SK-N-SH (cell line): ENCODE results near the gene MTHFD1L. TPM values are rescaled to one million over a fixed set of nuclear protein-coding genes. Genes with fewer than 3 reads are reported as not detected.

Experiments used
- CTCF ChIA-PET: fragments of 300-600, 350-600 bp; formaldehyde crosslinking; extraction: SDS; loops from one replicate; lab custom pipeline; 2021; lab: Yijun Ruan, JAX
- POLR2A ChIA-PET: fragments of 350-600 bp; sonication (Branson Sonifier 250); formaldehyde crosslinking; extraction: SDS; loops from one replicate; lab custom pipeline; 2020; ENCODE audit warnings: antibody characterized with exemption, inconsistent platforms; lab: Yijun Ruan, JAX
- DNase-seq: peaks from one replicate; pipeline ENCODE4 v3.0.0; 2012
- H2AFZ ChIP-seq: fragments of 200-600 bp; sonication (generic); 2 replicates; pipeline ENCODE4 v1.8.1; 2016; ENCODE audit warnings: antibody characterized with exemption, mild to moderate bottlenecking, low read depth
- H3F3A ChIP-seq: fragments of 200-600 bp; sonication (generic); replicated peaks from 2 replicates; pipeline ENCODE3; 2016; ENCODE audit warnings: antibody characterized with exemption, mild to moderate bottlenecking; ENCODE audit not compliant: insufficient read depth
- H3K27ac ChIP-seq, 2 experiments: fragments of 200-500 bp in 1 of 2; fragments of 200-600 bp in 1 of 2; sonication (Bioruptor generic) in 1 of 2; sonication (generic), shearing (Covaris generic) in 1 of 2; 2 replicates each; pipeline versions ENCODE4 v1.5.1 to v1.6.1; 2014 to 2016; ENCODE audit warnings: low read depth in 2 of 2, inconsistent platforms in 1 of 2, low read length in 1 of 2, mild to moderate bottlenecking in 1 of 2, mixed read lengths in 1 of 2
- H3K27me3 ChIP-seq: fragments of 200-600 bp; sonication (generic), shearing (Covaris generic); 2 replicates; pipeline ENCODE4 v1.6.1; 2016; ENCODE audit warnings: mixed run types; ENCODE audit not compliant: insufficient read depth
- H3K36me3 ChIP-seq, 2 experiments: fragments of 200-500 bp in 1 of 2; fragments of 200-600 bp in 1 of 2; sonication (Bioruptor generic) in 1 of 2; sonication (generic) in 1 of 2; replicated peaks in 1 of 2; 2 replicates each; pipeline versions ENCODE3 to v1.5.1; 2014 to 2016; ENCODE audit warnings: low read length in 1 of 2, mild to moderate bottlenecking in 1 of 2; ENCODE audit not compliant: insufficient read depth in 2 of 2, control insufficient read depth in 1 of 2
- H3K4me1 ChIP-seq, 2 experiments: fragments of 200-500 bp in 1 of 2; fragments of 200-600 bp in 1 of 2; sonication (Bioruptor generic) in 1 of 2; sonication (generic), shearing (Covaris generic) in 1 of 2; 2 replicates each; pipeline versions ENCODE4 v1.5.1 to v1.6.1; 2014 to 2016; ENCODE audit warnings: low read depth in 1 of 2, low read length in 1 of 2, mixed run types in 1 of 2; ENCODE audit not compliant: insufficient read depth in 2 of 2, control insufficient read depth in 1 of 2
- H3K4me2 ChIP-seq: fragments of 200-600 bp; sonication (generic), shearing (Covaris generic); 2 replicates; pipeline ENCODE4 v1.6.1; 2017; ENCODE audit warnings: mixed run types
- H3K4me3 ChIP-seq, 2 experiments: fragments of 200-500 bp in 1 of 2; fragments of 200-600 bp in 1 of 2; sonication (Bioruptor generic) in 1 of 2; sonication (generic), shearing (Covaris generic) in 1 of 2; 2 replicates each; pipeline versions ENCODE4 v1.5.1 to v1.8.1; 2014 to 2016; ENCODE audit warnings: low read depth in 2 of 2, inconsistent platforms in 1 of 2, low read length in 1 of 2, mild to moderate bottlenecking in 1 of 2, mixed read lengths in 1 of 2, moderate library complexity in 1 of 2
- H3K79me2 ChIP-seq: fragments of 200-600 bp; sonication (generic); 2 replicates; pipeline ENCODE4 v1.8.1; 2017; ENCODE audit warnings: mild to moderate bottlenecking; ENCODE audit not compliant: insufficient read depth
- H3K9ac ChIP-seq: fragments of 200-600 bp; sonication (generic); 2 replicates; pipeline ENCODE4 v1.6.1; 2017; ENCODE audit warnings: mixed run types
- H3K9me2 ChIP-seq: fragments of 200-600 bp; sonication (generic); 2 replicates; pipeline ENCODE4 v1.6.1; 2017; ENCODE audit warnings: mixed run types
- H3K9me3 ChIP-seq: fragments of 200-600 bp; sonication (generic); 2 replicates; pipeline ENCODE4 v1.6.1; 2017; ENCODE audit warnings: mixed run types, mild to moderate bottlenecking, moderate library complexity
- H4K20me1 ChIP-seq: fragments of 200-600 bp; sonication (generic); 2 replicates; pipeline ENCODE4 v1.6.1; 2017; ENCODE audit warnings: mild to moderate bottlenecking, mixed run types; ENCODE audit not compliant: insufficient read depth
- CHD2 ChIP-seq: fragments of 150-350 bp; IDR thresholded peaks from 2 replicates; pipeline ENCODE4 v1.6.1; 2018; ENCODE audit warnings: low read length; ENCODE audit not compliant: partially characterized antibody
- ELF1 ChIP-seq: IDR thresholded peaks from 2 replicates; pipeline ENCODE4 v1.4.0; 2012
- EP300 ChIP-seq, 2 experiments: IDR thresholded peaks; 2 replicates each; pipeline versions ENCODE4 v1.4.0 to v1.6.1; 2012; ENCODE audit warnings: borderline replicate concordance in 1 of 2, low read depth in 1 of 2, low read length in 1 of 2
- EZH2phosphoT487 ChIP-seq: fragments of 200-600 bp; sonication (generic); IDR thresholded peaks from 2 replicates; pipeline ENCODE4 v1.6.1; 2017; ENCODE audit warnings: low read depth, mixed run types, mild to moderate bottlenecking, antibody characterized with exemption, moderate library complexity, borderline replicate concordance
- FOXJ3 ChIP-seq: sonication (generic); formaldehyde crosslinking; IDR thresholded peaks from 2 replicates; pipeline ENCODE4 v1.5.1; 2020; ENCODE audit warnings: mild to moderate bottlenecking, missing genetic modification reagents
- FOXM1 ChIP-seq: IDR thresholded peaks from 2 replicates; pipeline ENCODE4 v1.4.0; 2012; ENCODE audit warnings: low read depth, mild to moderate bottlenecking
- GABPA ChIP-seq: IDR thresholded peaks from 2 replicates; pipeline ENCODE4 v1.4.0; 2012; ENCODE audit warnings: low read depth, mild to moderate bottlenecking
- GATA2 ChIP-seq: sonication (generic); formaldehyde crosslinking; IDR thresholded peaks from 2 replicates; pipeline ENCODE4 v1.5.0; 2020; ENCODE audit warnings: mild to moderate bottlenecking, missing genetic modification reagents
- JUND ChIP-seq: IDR thresholded peaks from 2 replicates; pipeline ENCODE4 v1.4.0; 2012
- MEF2A ChIP-seq: IDR thresholded peaks from 2 replicates; pipeline ENCODE4 v1.4.0; 2012; ENCODE audit warnings: low read depth, borderline replicate concordance
- MXI1 ChIP-seq: IDR thresholded peaks from 2 replicates; pipeline ENCODE4 v1.6.1; 2012; ENCODE audit warnings: mild to moderate bottlenecking, low read depth, low read length, improper control_type of control experiment
- POLR2AphosphoS5 ChIP-seq: IDR thresholded peaks from 2 replicates; pipeline ENCODE4 v1.6.1; 2012; ENCODE audit warnings: low read depth, low read length
- RAD21 ChIP-seq: IDR thresholded peaks from 2 replicates; pipeline ENCODE4 v1.6.1; 2012; ENCODE audit warnings: mild to moderate bottlenecking, low read length
- RXRA ChIP-seq: IDR thresholded peaks from 2 replicates; pipeline ENCODE4 v1.4.0; 2012; ENCODE audit warnings: low read depth, mild to moderate bottlenecking, borderline replicate concordance
- SIN3A ChIP-seq: IDR thresholded peaks from 2 replicates; pipeline ENCODE4 v1.6.1; 2012; ENCODE audit warnings: low read depth, mild to moderate bottlenecking, low read length, moderate library complexity, borderline replicate concordance
- TAF1 ChIP-seq: IDR thresholded peaks from 2 replicates; pipeline ENCODE4 v1.6.1; 2012; ENCODE audit warnings: low read depth, mild to moderate bottlenecking, low read length, moderate library complexity, borderline replicate concordance
- TEAD4 ChIP-seq: IDR thresholded peaks from 2 replicates; pipeline ENCODE4 v1.4.0; 2012; ENCODE audit warnings: mild to moderate bottlenecking, borderline replicate concordance; ENCODE audit not compliant: insufficient read depth
- WGBS: methylation state at CpG from one replicate; pipeline ENCODE4 v1.1.6; 2017; ENCODE audit warnings: low lambda C conversion rate; 5-methylcytosine and 5-hydroxymethylcytosine counted together
- polyA plus RNA-seq, 3 experiments: library from polyadenylated mRNA; depleted of rRNA; stranded (reverse); fragments of >200 nt; gene quantifications; 2 replicates each; pipeline ENCODE4 v1.2.3, GENCODE V29; 2012
- TF ChIP-seq, protein P1 (sequence below): fragments of 150-350 bp; IDR thresholded peaks from 2 replicates; pipeline ENCODE4 v1.6.1; 2016; ENCODE audit warnings: mild to moderate bottlenecking, low read depth, low read length
- TF ChIP-seq, protein P2 (sequence below): fragments of 200-600 bp; sonication (generic); IDR thresholded peaks from 2 replicates; pipeline ENCODE4 v1.6.1; 2017; ENCODE audit warnings: antibody characterized with exemption, mild to moderate bottlenecking, moderate library complexity
- TF ChIP-seq, protein P3 (sequence below): IDR thresholded peaks from 2 replicates; pipeline ENCODE4 v1.4.0; 2012; ENCODE audit warnings: low read depth, borderline replicate concordance
- TF ChIP-seq, protein P4 (sequence below): IDR thresholded peaks from 2 replicates; pipeline ENCODE4 v1.4.0; 2012; ENCODE audit warnings: low read depth

Gene MTHFD1L
- polyA plus RNA-seq, 1 of the 3 experiments (the other 2 are of a cell fraction), result 37.0 TPM

DNA sequence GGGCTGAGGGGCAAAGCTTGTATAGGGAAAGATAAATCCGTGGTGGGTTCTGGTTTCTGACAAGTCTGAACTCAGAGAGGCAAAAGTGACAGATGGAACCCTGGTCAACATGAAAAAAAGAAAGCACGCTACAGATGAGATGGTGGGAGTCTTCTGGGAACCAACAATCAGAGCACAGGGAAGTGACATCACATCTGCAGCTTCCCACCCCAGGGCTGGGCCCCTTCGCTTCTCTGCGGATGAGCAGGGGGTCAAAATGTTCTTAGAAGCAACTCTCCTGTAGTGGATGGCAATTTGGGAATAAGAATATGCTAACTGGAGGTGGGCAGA lies 245.0 kb downstream of the MTHFD1L start:
- WGBS, result 94% methylated on average over 4 of the region's 4 CpGs
- no peaks in the 10 kb centered on the region for H3K9me3 ChIP-seq

DNA sequence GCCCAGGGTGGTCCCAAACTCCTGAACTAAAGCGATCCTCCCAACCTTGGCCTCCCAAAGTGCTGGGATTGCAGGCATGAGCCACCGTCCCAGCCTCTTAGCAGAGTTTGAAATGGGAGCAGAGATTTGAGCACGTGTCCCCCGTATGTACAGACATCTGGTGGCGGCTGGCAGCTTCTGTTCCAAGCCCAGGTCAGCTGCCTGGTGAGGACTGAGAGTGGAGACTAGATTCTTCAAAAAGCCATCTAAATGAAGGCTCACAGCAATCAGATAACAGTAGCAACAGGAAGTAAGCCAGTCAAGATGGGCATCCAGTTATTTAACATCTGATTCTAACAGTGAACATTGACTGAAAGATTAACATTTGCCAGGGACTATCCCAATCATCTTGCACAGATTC lies 246.2 kb downstream of the MTHFD1L start:
- no peak overlapping the region for H3K9ac ChIP-seq
- peaks cover 0 to 14% of the 10 kb centered on the region in 2 experiments; a peak in 2 of 4 replicates for H3K4me1 ChIP-seq
- POLR2A ChIA-PET, result no interaction called here
- no peak overlapping the region for H3K4me3 ChIP-seq
- no peaks in the 10 kb centered on the region for H3F3A ChIP-seq
- no peaks in the 10 kb centered on the region for H3K9me3 ChIP-seq
- WGBS, result 54% methylated on average over 4 of the region's 5 CpGs
- H3K27me3 ChIP-seq, result no peaks in the 10 kb centered on the region
- DNase-seq, result peak; percentile 76
- H3K36me3 ChIP-seq, result no peaks in the 10 kb centered on the region
- no peak overlapping the region for H3K4me2 ChIP-seq
- H3K9me2 ChIP-seq, result no peaks in the 10 kb centered on the region
- H2AFZ ChIP-seq, result no peak overlapping the region
- no peaks in the 10 kb centered on the region for H3K79me2 ChIP-seq
- H3K27ac ChIP-seq, result peak overlapping the region in 1 of 2 experiments; percentile 56; a peak in 2 of 4 replicates
- CTCF ChIA-PET, result no interaction called here
- no peaks in the 10 kb centered on the region for H4K20me1 ChIP-seq
- no peak for TF ChIP-seq RXRA
- peak; percentile 60 for TF ChIP-seq GATA2 (CRISPR knock-in tag)
- TF ChIP-seq CHD2, result no peak
- TF ChIP-seq, protein P1, sequence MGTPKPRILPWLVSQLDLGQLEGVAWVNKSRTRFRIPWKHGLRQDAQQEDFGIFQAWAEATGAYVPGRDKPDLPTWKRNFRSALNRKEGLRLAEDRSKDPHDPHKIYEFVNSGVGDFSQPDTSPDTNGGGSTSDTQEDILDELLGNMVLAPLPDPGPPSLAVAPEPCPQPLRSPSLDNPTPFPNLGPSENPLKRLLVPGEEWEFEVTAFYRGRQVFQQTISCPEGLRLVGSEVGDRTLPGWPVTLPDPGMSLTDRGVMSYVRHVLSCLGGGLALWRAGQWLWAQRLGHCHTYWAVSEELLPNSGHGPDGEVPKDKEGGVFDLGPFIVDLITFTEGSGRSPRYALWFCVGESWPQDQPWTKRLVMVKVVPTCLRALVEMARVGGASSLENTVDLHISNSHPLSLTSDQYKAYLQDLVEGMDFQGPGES, result no peak
- TF ChIP-seq RAD21, result no peak
- TF ChIP-seq, protein P2, sequence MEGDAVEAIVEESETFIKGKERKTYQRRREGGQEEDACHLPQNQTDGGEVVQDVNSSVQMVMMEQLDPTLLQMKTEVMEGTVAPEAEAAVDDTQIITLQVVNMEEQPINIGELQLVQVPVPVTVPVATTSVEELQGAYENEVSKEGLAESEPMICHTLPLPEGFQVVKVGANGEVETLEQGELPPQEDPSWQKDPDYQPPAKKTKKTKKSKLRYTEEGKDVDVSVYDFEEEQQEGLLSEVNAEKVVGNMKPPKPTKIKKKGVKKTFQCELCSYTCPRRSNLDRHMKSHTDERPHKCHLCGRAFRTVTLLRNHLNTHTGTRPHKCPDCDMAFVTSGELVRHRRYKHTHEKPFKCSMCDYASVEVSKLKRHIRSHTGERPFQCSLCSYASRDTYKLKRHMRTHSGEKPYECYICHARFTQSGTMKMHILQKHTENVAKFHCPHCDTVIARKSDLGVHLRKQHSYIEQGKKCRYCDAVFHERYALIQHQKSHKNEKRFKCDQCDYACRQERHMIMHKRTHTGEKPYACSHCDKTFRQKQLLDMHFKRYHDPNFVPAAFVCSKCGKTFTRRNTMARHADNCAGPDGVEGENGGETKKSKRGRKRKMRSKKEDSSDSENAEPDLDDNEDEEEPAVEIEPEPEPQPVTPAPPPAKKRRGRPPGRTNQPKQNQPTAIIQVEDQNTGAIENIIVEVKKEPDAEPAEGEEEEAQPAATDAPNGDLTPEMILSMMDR, result no peak
- TF ChIP-seq, protein P3, sequence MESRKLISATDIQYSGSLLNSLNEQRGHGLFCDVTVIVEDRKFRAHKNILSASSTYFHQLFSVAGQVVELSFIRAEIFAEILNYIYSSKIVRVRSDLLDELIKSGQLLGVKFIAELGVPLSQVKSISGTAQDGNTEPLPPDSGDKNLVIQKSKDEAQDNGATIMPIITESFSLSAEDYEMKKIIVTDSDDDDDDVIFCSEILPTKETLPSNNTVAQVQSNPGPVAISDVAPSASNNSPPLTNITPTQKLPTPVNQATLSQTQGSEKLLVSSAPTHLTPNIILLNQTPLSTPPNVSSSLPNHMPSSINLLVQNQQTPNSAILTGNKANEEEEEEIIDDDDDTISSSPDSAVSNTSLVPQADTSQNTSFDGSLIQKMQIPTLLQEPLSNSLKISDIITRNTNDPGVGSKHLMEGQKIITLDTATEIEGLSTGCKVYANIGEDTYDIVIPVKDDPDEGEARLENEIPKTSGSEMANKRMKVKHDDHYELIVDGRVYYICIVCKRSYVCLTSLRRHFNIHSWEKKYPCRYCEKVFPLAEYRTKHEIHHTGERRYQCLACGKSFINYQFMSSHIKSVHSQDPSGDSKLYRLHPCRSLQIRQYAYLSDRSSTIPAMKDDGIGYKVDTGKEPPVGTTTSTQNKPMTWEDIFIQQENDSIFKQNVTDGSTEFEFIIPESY, result no peak
- no peak for TF ChIP-seq FOXJ3 (CRISPR knock-in tag)
- no peak for TF ChIP-seq SIN3A
- TF ChIP-seq ELF1, result no peak
- no peak for TF ChIP-seq EZH2phosphoT487
- TF ChIP-seq, protein P4, sequence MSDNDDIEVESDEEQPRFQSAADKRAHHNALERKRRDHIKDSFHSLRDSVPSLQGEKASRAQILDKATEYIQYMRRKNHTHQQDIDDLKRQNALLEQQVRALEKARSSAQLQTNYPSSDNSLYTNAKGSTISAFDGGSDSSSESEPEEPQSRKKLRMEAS, result no peak

More for the DNA sequence above, 245.0 kb downstream of the MTHFD1L start:
- CTCF ChIA-PET, result interaction anchor here (1.9 kb wide), 1 partner anchor 214 kb away, joined by 7 read pairs; no protein-coding TSS in a partner anchor
- POLR2A ChIA-PET, result no interaction called here
- no peak overlapping the region for H3K4me3 ChIP-seq
- DNase-seq, result no peak
- no peaks in the 10 kb centered on the region for H3F3A ChIP-seq
- no peaks in the 10 kb centered on the region for H3K9me2 ChIP-seq
- no peak overlapping the region for H3K9ac ChIP-seq
- H3K27ac ChIP-seq, result no peak overlapping the region
- TF ChIP-seq TAF1 (no peak), MXI1 (no peak), POLR2AphosphoS5 (no peak), EZH2phosphoT487 (no peak), EP300 (IDR thresholded peaks at IDR 0.05; ENCODE audit: borderline replicate concordance in 1 of 2, low read depth in 1 of 2, low read length in 1 of 2) (no peak), MEF2A (no peak), JUND (no peak), ELF1 (no peak), FOXM1 (no peak), SIN3A (no peak), RAD21 (no peak), GABPA (no peak), TEAD4 (no peak)
- TF ChIP-seq, protein P3, result no peak
- TF ChIP-seq, protein P4, result no peak
- no peak overlapping the region for H3K4me2 ChIP-seq
- H2AFZ ChIP-seq, result no peak overlapping the region
- no peaks in the 10 kb centered on the region for H3K36me3 ChIP-seq
- no peaks in the 10 kb centered on the region for H3K79me2 ChIP-seq
- no peaks in the 10 kb centered on the region for H4K20me1 ChIP-seq
- no peaks in the 10 kb centered on the region for H3K27me3 ChIP-seq
- peaks cover 0 to 14% of the 10 kb centered on the region in 2 experiments; a peak in 2 of 4 replicates for H3K4me1 ChIP-seq
